ENCODE measurements around the gene TNFRSF12A.

Gene TNFRSF12A

DNA sequence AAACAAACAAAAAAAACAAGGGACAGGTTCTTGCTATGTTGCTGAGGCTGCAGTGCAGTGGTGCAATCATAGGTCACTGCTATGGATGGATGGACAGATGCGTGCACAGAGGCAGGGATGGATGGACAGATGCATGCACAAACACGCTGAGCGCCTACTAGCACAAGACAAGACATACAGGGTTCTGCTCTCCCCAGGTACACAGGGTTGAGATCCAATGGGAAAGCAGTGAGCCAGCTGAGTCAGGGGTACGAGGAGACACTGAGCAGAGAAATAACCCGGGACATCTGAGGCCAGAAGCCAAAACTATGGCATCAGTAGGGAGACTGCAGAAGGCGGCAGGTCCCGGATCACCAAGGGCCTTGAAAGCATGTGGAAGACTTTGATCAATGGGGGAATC lies 51.5 kb downstream of the TNFRSF12A start:
- Histone ChIP-seq H3K27ac (ENCODE audit: low read depth, low read length) (no peak overlapping the region), H3K9me3 (ENCODE audit: control insufficient read depth in 5 of 5, low read length in 5 of 5) (no peaks in the 10 kb centered on the region), H3K4me1 (ENCODE audit: control insufficient read depth in 5 of 5, insufficient read depth in 5 of 5, low read length in 5 of 5) (peaks cover 0 to 36% (median 0%) of the 10 kb centered on the region in 5 donors), H3K9ac (ENCODE audit: low read length in 5 of 5) (no peak overlapping the region), H3K4me3 (ENCODE audit: low read depth in 1 of 5, low read length in 5 of 5) (no peak overlapping the region), H3K36me3 (ENCODE audit: control insufficient read depth in 5 of 5, insufficient read depth in 5 of 5, low read length in 5 of 5) (peaks cover 0 to 21% (median 5%) of the 10 kb centered on the region in 5 donors), H3K27me3 (ENCODE audit: control insufficient read depth in 5 of 5, insufficient read depth in 4 of 5, low read length in 5 of 5) (peaks cover 0 to 7% (median 6%) of the 10 kb centered on the region in 5 donors)

All from subcutaneous abdominal adipose tissue (tissue), 5 donors.